Mesothelial cell of epicardium (in vitro differentiated cells): ENCODE data around the gene ZNF35. TPM values are rescaled to one million over a fixed set of nuclear protein-coding genes. Genes with fewer than 3 reads are reported as not detected.
A peak's percentile ranks its signal among the peaks of the same experiment; 100 is the strongest.

Experiments
- DNase-seq, 2 experiments: peaks; one replicate each; pipeline ENCODE4 v3.0.0; 2021; ENCODE audit warnings: low spot score in 2 of 2; ENCODE audit not compliant: unreplicated experiment in 2 of 2
- H3K27ac Mint-ChIP-seq: 2 replicates; pipeline ENCODE4 v1.8.0; 2021; ENCODE audit warnings: mixed read lengths
- H3K27me3 Mint-ChIP-seq: 2 replicates; pipeline ENCODE4 v1.8.0; 2021; ENCODE audit warnings: low read depth, mixed read lengths
- H3K36me3 Mint-ChIP-seq: 2 replicates; pipeline ENCODE4 v1.8.0; 2021; ENCODE audit warnings: mixed read lengths
- H3K4me1 Mint-ChIP-seq: 2 replicates; pipeline ENCODE4 v1.8.0; 2021; ENCODE audit warnings: mixed read lengths
- H3K4me3 Mint-ChIP-seq: 2 replicates; pipeline ENCODE4 v1.8.0; 2021; ENCODE audit warnings: mild to moderate bottlenecking, moderate library complexity, mixed read lengths
- H3K9me3 Mint-ChIP-seq: 2 replicates; pipeline ENCODE4 v1.8.0; 2021; ENCODE audit warnings: mixed read lengths
- CTCF ChIP-seq: fragments of 200-600 bp; sonication (generic); IDR thresholded peaks from one replicate; pipeline ENCODE4 v1.5.0; 2021; ENCODE audit warnings: antibody characterized with exemption; ENCODE audit not compliant: unreplicated experiment
- total RNA-seq: library from RNA; stranded (reverse); gene quantifications from 3 replicates; pipeline ENCODE4 v1.2.1, GENCODE V29; 2021

The ZNF35 gene
- total RNA-seq, 1 donor from 2014 or later: 20.9 TPM

- H3K4me1 Mint-ChIP-seq: peaks cover 2% of the 10 kb centered on the region
- TF ChIP-seq CTCF: no peak
- no peak overlapping the region for H3K27ac Mint-ChIP-seq
- H3K36me3 Mint-ChIP-seq: peaks cover 36% of the 10 kb centered on the region
- H3K9me3 Mint-ChIP-seq: peaks cover 16% of the 10 kb centered on the region
- no peaks in the 10 kb centered on the region for H3K27me3 Mint-ChIP-seq
- H3K4me3 Mint-ChIP-seq: no peak overlapping the region
- no peak for DNase-seq
Measured at GRCh38 chr3:44632193-44632592, 16.3 kb upstream of the ZNF35 start.

- H3K27ac Mint-ChIP-seq: no peak overlapping the region
- peaks cover 74% of the 10 kb centered on the region for H3K36me3 Mint-ChIP-seq
- no peaks in the 10 kb centered on the region for H3K4me1 Mint-ChIP-seq
- peaks cover 52% of the 10 kb centered on the region for H3K9me3 Mint-ChIP-seq
- H3K4me3 Mint-ChIP-seq: no peak overlapping the region
- TF ChIP-seq CTCF: no peak
- no peaks in the 10 kb centered on the region for H3K27me3 Mint-ChIP-seq
- no peak for DNase-seq
Measured at GRCh38 chr3:44642337-44642736, 6.2 kb upstream of the ZNF35 start.

DNA sequence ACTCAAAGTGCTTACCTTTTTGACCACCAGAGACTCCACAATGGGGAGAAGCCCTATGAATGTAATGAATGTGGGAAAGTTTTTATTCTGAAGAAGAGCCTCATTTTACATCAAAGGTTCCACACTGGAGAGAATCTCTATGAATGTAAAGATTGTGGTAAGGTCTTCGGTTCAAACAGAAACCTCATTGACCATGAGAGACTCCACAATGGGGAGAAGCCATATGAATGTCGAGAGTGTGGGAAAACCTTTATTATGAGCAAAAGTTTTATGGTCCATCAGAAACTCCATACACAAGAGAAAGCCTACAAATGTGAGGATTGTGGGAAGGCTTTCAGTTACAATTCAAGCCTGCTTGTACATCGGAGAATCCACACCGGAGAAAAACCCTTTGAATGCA, 5.5 kb upstream of the ZNF35 start:
- Mint-ChIP-seq H3K27ac (no peak overlapping the region), H3K36me3 (peaks cover 67% of the 10 kb centered on the region), H3K4me1 (peaks cover 3% of the 10 kb centered on the region), H3K27me3 (no peaks in the 10 kb centered on the region), H3K4me3 (no peak overlapping the region), H3K9me3 (peaks cover 46% of the 10 kb centered on the region)
- no peak for TF ChIP-seq CTCF
- DNase-seq: no peak

DNA sequence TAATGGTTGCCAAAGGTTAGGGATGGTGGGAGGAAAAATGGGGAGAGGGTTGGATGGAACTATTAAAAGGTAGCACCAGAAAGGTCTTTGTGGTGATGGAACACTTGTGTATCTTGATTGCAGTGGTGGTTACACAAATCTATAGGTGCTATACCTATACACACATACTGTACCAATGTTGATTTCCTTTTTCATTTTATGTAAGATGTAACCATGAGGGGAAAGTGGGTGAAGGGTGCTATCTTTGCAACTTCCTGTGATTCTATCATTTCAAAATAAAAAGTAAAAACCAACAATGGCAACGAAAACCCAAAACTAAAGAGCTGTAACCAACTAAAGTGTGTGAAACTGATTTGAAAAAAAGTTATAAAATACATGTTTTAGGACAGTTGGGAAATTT, 761 bp upstream of the ZNF35 start:
- no peaks in the 10 kb centered on the region for H3K27me3 Mint-ChIP-seq
- H3K9me3 Mint-ChIP-seq: peaks cover 17% of the 10 kb centered on the region
- no peak for TF ChIP-seq CTCF
- DNase-seq: no peak
- H3K4me3 Mint-ChIP-seq: peak overlapping the region; percentile 95
- H3K4me1 Mint-ChIP-seq: peaks cover 16% of the 10 kb centered on the region
- peaks cover 42% of the 10 kb centered on the region for H3K36me3 Mint-ChIP-seq
- peak overlapping the region; percentile 97 for H3K27ac Mint-ChIP-seq

GRCh38 chr3:44649709-44650108, 1.2 kb downstream of the ZNF35 start:
- H3K27me3 Mint-ChIP-seq: no peaks in the 10 kb centered on the region
- H3K36me3 Mint-ChIP-seq: peaks cover 44% of the 10 kb centered on the region
- DNase-seq: no peak
- TF ChIP-seq CTCF: no peak
- H3K27ac Mint-ChIP-seq: no peak overlapping the region
- H3K4me1 Mint-ChIP-seq: peaks cover 20% of the 10 kb centered on the region
- H3K9me3 Mint-ChIP-seq: peaks cover 5% of the 10 kb centered on the region
- H3K4me3 Mint-ChIP-seq: peak overlapping the region; percentile 44

- Mint-ChIP-seq H3K4me3 (no peak overlapping the region), H3K4me1 (peaks cover 12% of the 10 kb centered on the region), H3K27ac (no peak overlapping the region), H3K27me3 (no peaks in the 10 kb centered on the region), H3K36me3 (peaks cover 68% of the 10 kb centered on the region), H3K9me3 (peaks cover 13% of the 10 kb centered on the region)
- no peak for DNase-seq
- TF ChIP-seq CTCF: no peak
Measured at GRCh38 chr3:44654039-44654438, 5.5 kb downstream of the ZNF35 start.
